ENCODE measurements around the gene GALNTL6. TPM values are rescaled to one million over a fixed set of nuclear protein-coding genes. Genes with fewer than 3 reads are reported as not detected.

GALNTL6 gene
- total RNA-seq, 1 experiment from 2014 or later: not detected

DNA sequence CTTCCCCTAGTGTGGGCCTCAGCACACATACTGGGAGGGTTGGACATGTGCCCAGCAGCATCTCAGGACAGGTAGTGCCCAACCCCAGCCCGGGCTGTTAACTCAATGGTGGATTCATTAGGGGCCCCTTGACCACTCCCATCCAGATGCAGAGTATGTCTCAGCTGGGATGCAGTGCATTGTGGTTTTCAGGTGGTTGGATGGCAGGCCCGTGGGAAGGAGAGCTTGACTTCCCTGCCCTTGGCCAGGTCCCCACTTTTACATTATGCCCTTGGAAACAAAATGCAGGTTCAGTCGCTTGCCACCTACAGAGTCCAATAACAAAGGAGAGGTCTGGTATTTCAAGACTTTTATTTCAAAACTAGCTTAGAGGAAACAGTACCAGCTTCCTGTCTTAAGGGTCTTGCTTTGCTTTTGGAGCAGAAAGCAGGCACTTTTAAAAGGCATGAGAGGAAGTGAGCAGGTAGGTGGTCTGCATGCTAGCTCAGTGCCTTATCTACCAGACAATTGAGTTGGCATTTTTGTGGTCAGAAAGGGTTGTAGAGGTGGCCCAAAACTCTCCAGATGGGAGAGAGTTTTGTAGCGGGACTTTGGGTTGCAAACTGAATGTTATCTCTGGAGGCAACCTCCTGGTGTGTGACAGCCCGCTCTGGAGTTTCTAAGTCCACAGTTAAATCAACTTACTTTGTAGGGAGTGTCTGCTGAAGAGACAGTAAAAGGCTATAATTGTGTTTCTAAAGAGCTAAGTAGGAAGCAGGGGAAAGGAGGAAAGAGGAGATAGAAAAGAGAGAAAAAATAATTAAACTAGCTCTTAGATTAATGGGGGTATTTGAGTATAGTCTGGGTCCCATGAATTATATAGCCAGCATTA, 171.0 kb downstream of the GALNTL6 start:
- BruUV-seq (replicated peaks): no TSS peak
- Histone ChIP-seq H3K4me2 (ENCODE audit: low read length) (no peak overlapping the region), H3K79me2 (ENCODE audit: insufficient read depth, low read length) (no peaks in the 10 kb centered on the region), H3K9me2 (ENCODE audit: insufficient read depth) (no peaks in the 10 kb centered on the region), H3K9ac (ENCODE audit: low read length) (no peak overlapping the region), H3K9me3 (ENCODE audit: control insufficient read depth in 1 of 2, insufficient read depth in 1 of 2, low read depth in 1 of 2, low read length in 2 of 2) (no peaks in the 10 kb centered on the region), H3K4me3 (replicated peaks in 1 of 2; ENCODE audit: low read depth in 1 of 2, low read length in 2 of 2) (no peak overlapping the region), H3K36me3 (ENCODE audit: control insufficient read depth in 1 of 2, insufficient read depth in 2 of 2, low read length in 2 of 2) (no peaks in the 10 kb centered on the region), H3K27ac (ENCODE audit: low read depth, low read length) (no peak overlapping the region), H2AFZ (ENCODE audit: low read depth, low read length, poor library complexity, severe bottlenecking) (no peak overlapping the region), H4K20me1 (ENCODE audit: insufficient read depth) (no peaks in the 10 kb centered on the region), H3K4me1 (ENCODE audit: control insufficient read depth in 1 of 2, insufficient read depth in 2 of 2, low read length in 2 of 2) (no peaks in the 10 kb centered on the region), H3K27me3 (ENCODE audit: insufficient read depth, low read length) (no peaks in the 10 kb centered on the region)
- TF ChIP-seq REST (IDR thresholded peaks at IDR 0.05; ENCODE audit: low read depth) (no peak), POLR2AphosphoS5 (IDR thresholded peaks at IDR 0.05; ENCODE audit: low read depth, low read length) (no peak), CBX3 (IDR thresholded peaks at IDR 0.05; ENCODE audit: low read depth) (no peak), ELF1 (IDR thresholded peaks at IDR 0.05; ENCODE audit: borderline replicate concordance, low read depth) (no peak), CTCF (IDR thresholded peaks at IDR 0.05 in 2 of 3, conservative IDR thresholded peaks at IDR 0.05 in 1 of 3; ENCODE audit: borderline replicate concordance in 1 of 3, insufficient read depth in 1 of 3, low read depth in 2 of 3, low read length in 2 of 3) (no peak), ZNF274 (IDR thresholded peaks at IDR 0.05; ENCODE audit: low read depth, low read length) (no peak), JUND (IDR thresholded peaks at IDR 0.05) (no peak), YY1 (IDR thresholded peaks at IDR 0.05; ENCODE audit: extremely low read depth, insufficient replicate concordance, low read depth, low read length) (no peak), EZH2phosphoT487 (IDR thresholded peaks at IDR 0.05; ENCODE audit: borderline replicate concordance) (no peak), SRF (IDR thresholded peaks at IDR 0.05; ENCODE audit: low read depth) (no peak), CEBPB (IDR thresholded peaks at IDR 0.05; ENCODE audit: low read depth) (no peak), EGR1 (IDR thresholded peaks at IDR 0.05; ENCODE audit: low read depth) (no peak), SP1 (IDR thresholded peaks at IDR 0.05; ENCODE audit: low read depth) (no peak), TCF7L2 (IDR thresholded peaks at IDR 0.05; ENCODE audit: borderline replicate concordance, extremely low read depth, insufficient read depth, insufficient read length) (no peak)
- ATAC-seq: no peak
- DNase-seq (ENCODE audit: low read depth, low spot score): no peak
- ChIA-PET RAD21 (ENCODE audit: low non-redundant PET in 1 of 2, low total read pairs in 2 of 2, uncharacterized antibody in 2 of 2, unreplicated experiment in 2 of 2) (no interaction called here), POLR2A (no interaction called here), CTCF (no interaction called here)
- intact Hi-C loops (cut with micrococcal nuclease): no loop called here
